HL-60 (cell line): ENCODE results near the gene PRM3.

Experiments used
- DNase-seq, 2 experiments: peaks; one replicate each; pipeline ENCODE4 v3.0.0-alpha.2; 2010 to 2020; ENCODE audit warnings: low read depth in 1 of 2, low spot score in 1 of 2
- H3K27ac ChIP-seq: fragments of 250-450 bp; sonication (Bioruptor Pico); replicated peaks from 2 replicates; pipeline ENCODE4 v1.5.1; 2020; ENCODE audit warnings: mild to moderate bottlenecking, moderate library complexity
- H3K27me3 ChIP-seq: fragments of 250-450 bp; sonication (Bioruptor Pico); 2 replicates; pipeline ENCODE4 v1.5.1; 2021; ENCODE audit warnings: mild to moderate bottlenecking, moderate library complexity; ENCODE audit not compliant: insufficient read depth, poor library complexity, severe bottlenecking
- H3K4me3 ChIP-seq: replicated peaks from 2 replicates; pipeline ENCODE4 v1.5.1; 2011; ENCODE audit warnings: mild to moderate bottlenecking, control low read depth, low read length; ENCODE audit not compliant: insufficient read depth
- CTCF ChIP-seq: IDR thresholded peaks from one replicate; pipeline ENCODE4 v1.5.1; 2011; ENCODE audit warnings: low read length, control low read depth, inconsistent platforms; ENCODE audit not compliant: insufficient read depth
- GABPA ChIP-seq: IDR thresholded peaks from 2 replicates; pipeline ENCODE4 v1.6.1; 2012; ENCODE audit warnings: low read depth
- POLR2AphosphoS5 ChIP-seq: IDR thresholded peaks from 2 replicates; pipeline ENCODE4 v1.6.1; 2012; ENCODE audit warnings: low read depth
- REST ChIP-seq: IDR thresholded peaks from 2 replicates; pipeline ENCODE4 v1.6.1; 2012; ENCODE audit warnings: low read depth; ENCODE audit not compliant: insufficient replicate concordance
- SPI1 ChIP-seq: IDR thresholded peaks from 2 replicates; pipeline ENCODE4 v1.6.1; 2012; ENCODE audit warnings: low read depth, mild to moderate bottlenecking, borderline replicate concordance

The PRM3 gene

GRCh38 chr16:11238272-11239202 is 34.9 kb downstream of the PRM3 start:
- H3K27me3 ChIP-seq = no peaks in the 10 kb centered on the region
- no peak overlapping the region for H3K4me3 ChIP-seq
- no peak overlapping the region for H3K27ac ChIP-seq
- TF ChIP-seq REST = no peak
- TF ChIP-seq POLR2AphosphoS5 = no peak
- no peak for TF ChIP-seq CTCF
- no peak for TF ChIP-seq GABPA
- no peak for TF ChIP-seq SPI1
- DNase-seq = no peak

GRCh38 chr16:11236461-11237254 is 36.8 kb downstream of the PRM3 start:
- peak; percentile 94 to 95 for DNase-seq
- TF ChIP-seq SPI1 (peak; percentile 63; the same call in 1 of the 2 replicates), CTCF (no peak), POLR2AphosphoS5 (no peak), REST (no peak), GABPA (no peak)
- no peaks in the 10 kb centered on the region for H3K27me3 ChIP-seq
- no peak overlapping the region for H3K4me3 ChIP-seq
- H3K27ac ChIP-seq = peak overlapping the region; percentile 38

- peak in 1 of 2 experiments; percentile 63 for DNase-seq
- TF ChIP-seq GABPA = no peak
- no peak for TF ChIP-seq REST
- TF ChIP-seq SPI1 = no peak
- no peak for TF ChIP-seq POLR2AphosphoS5
- TF ChIP-seq CTCF = no peak
- Histone ChIP-seq H3K4me3 (no peak overlapping the region), H3K27me3 (no peaks in the 10 kb centered on the region), H3K27ac (peak overlapping the region; percentile 48)
These were observed 37.8 kb downstream of the PRM3 start for GRCh38 chr16:11235703-11235991.
